Ectodermal cell (in vitro differentiated cells): ENCODE data around the gene LGALS3BP.

Experiments used
- H3K27ac ChIP-seq: 2 replicates; pipeline ENCODE4 v1.7.0; 2013; ENCODE audit warnings: mild to moderate bottlenecking, low read depth, low read length; ENCODE audit not compliant: insufficient read depth, poor library complexity, severe bottlenecking
- H3K27me3 ChIP-seq: 2 replicates; pipeline ENCODE4 v1.7.0; 2013; ENCODE audit warnings: mild to moderate bottlenecking, low read length; ENCODE audit not compliant: insufficient read depth, control insufficient read depth, poor library complexity, severe bottlenecking
- H3K36me3 ChIP-seq: one replicate; pipeline ENCODE4 v1.7.0; 2013; ENCODE audit warnings: low read length; ENCODE audit not compliant: control insufficient read depth, insufficient read depth
- H3K4me1 ChIP-seq: one replicate; pipeline ENCODE4 v1.7.0; 2013; ENCODE audit warnings: low read length; ENCODE audit not compliant: control insufficient read depth, insufficient read depth
- H3K4me3 ChIP-seq: 2 replicates; pipeline ENCODE4 v1.7.0; 2013; ENCODE audit warnings: low read depth, low read length, control low read depth; ENCODE audit not compliant: insufficient read depth
- H3K9me3 ChIP-seq: 2 replicates; pipeline ENCODE4 v1.7.0; 2013; ENCODE audit warnings: mild to moderate bottlenecking, low read length, moderate library complexity; ENCODE audit not compliant: control insufficient read depth
- WGBS, 2 experiments: methylation state at CpG; one replicate each; pipeline ENCODE4 v1.1.7; 2013; ENCODE audit warnings: missing lambda C conversion rate in 2 of 2; 5-methylcytosine and 5-hydroxymethylcytosine counted together

The LGALS3BP gene

GRCh38 chr17:78991906-78992532 is 12.3 kb upstream of the LGALS3BP start:
- Histone ChIP-seq H3K4me1 (peaks cover under 1% of the 10 kb centered on the region), H3K9me3 (no peaks in the 10 kb centered on the region), H3K27me3 (no peaks in the 10 kb centered on the region), H3K4me3 (no peak overlapping the region), H3K36me3 (peaks cover 18% of the 10 kb centered on the region), H3K27ac (no peak overlapping the region)
- 96 to 97% methylated on average over 22 of the region's 22 CpGs for WGBS, 2 experiments

GRCh38 chr17:78991017-78991738 is 11.5 kb upstream of the LGALS3BP start:
- Histone ChIP-seq H3K9me3 (no peaks in the 10 kb centered on the region), H3K36me3 (peaks cover 11% of the 10 kb centered on the region), H3K27ac (no peak overlapping the region), H3K4me1 (peaks cover 6% of the 10 kb centered on the region), H3K4me3 (no peak overlapping the region), H3K27me3 (no peaks in the 10 kb centered on the region)
- WGBS, 2 experiments: 95 to 96% methylated on average over 33 of the region's 33 CpGs

DNA sequence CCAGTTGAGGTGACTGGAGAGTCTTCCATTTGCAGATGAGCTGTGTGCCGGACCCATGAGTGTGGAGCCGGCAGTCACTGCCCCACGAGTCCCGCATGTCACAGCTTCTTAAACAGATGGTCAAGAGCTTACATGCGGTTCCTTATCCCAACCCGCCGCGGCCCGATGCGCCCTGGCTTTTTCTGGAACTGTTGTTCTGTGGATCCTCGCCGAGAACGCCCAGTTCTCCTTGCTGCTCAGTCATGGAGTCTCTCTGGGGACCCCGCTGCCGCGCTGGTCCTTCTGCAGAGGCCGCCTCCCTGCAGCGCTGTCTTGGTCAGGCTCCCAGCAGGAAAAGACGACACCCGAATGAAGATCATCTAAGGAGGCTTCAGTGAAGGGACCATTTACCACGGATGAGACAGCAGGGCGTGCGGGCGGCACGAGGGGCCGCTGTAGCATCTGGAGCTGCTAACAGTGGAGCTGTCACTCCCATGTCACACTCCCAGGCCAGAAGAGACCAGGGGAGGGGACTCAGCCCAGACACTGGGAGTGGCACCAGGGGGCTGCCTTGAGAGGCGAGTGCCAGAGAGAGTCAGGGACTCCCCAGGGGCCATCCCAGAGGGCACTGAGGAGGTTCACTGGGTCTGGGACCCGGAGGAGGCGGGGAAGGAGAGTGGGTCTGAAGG is 10.8 kb upstream of the LGALS3BP start:
- H3K4me3 ChIP-seq: no peak overlapping the region
- no peak overlapping the region for H3K27ac ChIP-seq
- no peaks in the 10 kb centered on the region for H3K27me3 ChIP-seq
- peaks cover 6% of the 10 kb centered on the region for H3K4me1 ChIP-seq
- H3K9me3 ChIP-seq: no peaks in the 10 kb centered on the region
- peaks cover 5% of the 10 kb centered on the region for H3K36me3 ChIP-seq
- 94 to 95% methylated on average over 29 of the region's 29 CpGs for WGBS, 2 experiments

DNA sequence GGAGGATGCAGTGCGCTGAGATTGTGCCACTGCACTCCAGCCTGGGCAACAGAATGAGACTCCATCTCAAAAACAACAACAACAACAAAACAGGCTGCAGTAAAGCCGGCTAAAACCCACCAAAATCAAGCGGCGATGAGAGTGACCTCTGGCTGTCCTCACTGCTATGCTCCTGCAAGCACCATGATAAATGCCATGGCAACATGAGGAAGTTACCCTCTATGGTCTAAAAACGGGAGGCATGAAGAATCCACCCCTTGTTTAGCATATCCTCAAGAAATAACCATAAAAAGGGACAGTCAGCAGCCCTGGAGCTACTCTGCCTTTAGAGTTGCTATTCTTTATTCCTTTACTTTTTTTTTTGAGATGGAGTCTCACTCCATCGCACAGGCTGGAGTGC is 8.4 kb upstream of the LGALS3BP start:
- H3K4me1 ChIP-seq: peaks cover 6% of the 10 kb centered on the region
- H3K27ac ChIP-seq: no peak overlapping the region
- 92% methylated on average over 6 of the region's 6 CpGs for WGBS, 2 experiments
- H3K27me3 ChIP-seq: no peaks in the 10 kb centered on the region
- H3K4me3 ChIP-seq: no peak overlapping the region
- no peaks in the 10 kb centered on the region for H3K9me3 ChIP-seq
- no peaks in the 10 kb centered on the region for H3K36me3 ChIP-seq

DNA sequence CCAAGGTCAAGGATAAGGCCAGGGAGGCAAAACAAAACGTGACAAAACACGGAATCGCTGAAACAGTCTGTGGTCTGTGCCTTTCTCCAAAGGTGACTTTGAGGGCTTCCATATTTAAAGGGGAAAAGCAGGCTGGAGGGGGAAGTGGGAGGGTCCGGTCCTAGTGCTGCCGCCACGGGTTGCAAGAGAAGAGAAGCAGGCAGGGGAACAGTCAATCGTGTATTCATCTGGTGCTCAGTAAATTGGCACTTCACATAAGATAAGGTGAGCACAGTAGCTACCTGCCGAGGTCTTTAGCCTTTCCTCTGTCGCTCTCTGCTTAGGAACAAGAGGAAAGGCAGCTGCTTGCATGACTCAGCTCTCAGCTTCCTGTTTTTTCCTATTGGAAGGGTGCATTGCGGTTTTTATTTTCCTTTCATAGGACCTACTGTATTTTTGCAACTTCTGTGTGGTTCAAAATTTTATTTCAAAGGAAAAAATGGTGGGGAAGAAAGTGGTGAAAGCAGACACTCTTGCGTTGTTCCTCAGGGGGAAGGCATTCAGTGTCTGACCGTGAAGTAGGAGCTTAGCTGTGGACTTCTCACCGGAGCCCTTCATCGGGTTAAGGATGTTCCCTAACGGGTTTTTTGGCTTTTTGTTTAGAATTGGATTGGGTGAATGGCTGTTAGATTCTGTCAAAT is 7.1 kb upstream of the LGALS3BP start:
- Histone ChIP-seq H3K9me3 (no peaks in the 10 kb centered on the region), H3K4me3 (no peak overlapping the region), H3K27me3 (no peaks in the 10 kb centered on the region), H3K27ac (no peak overlapping the region), H3K36me3 (no peaks in the 10 kb centered on the region), H3K4me1 (peaks cover 6% of the 10 kb centered on the region)
- 34 to 36% methylated on average over 15 of the region's 15 CpGs for WGBS, 2 experiments

- Histone ChIP-seq H3K27ac (no peak overlapping the region), H3K9me3 (no peaks in the 10 kb centered on the region), H3K27me3 (no peaks in the 10 kb centered on the region), H3K4me1 (peaks cover 6% of the 10 kb centered on the region), H3K36me3 (no peaks in the 10 kb centered on the region), H3K4me3 (no peak overlapping the region)
- 92 to 94% methylated on average over 5 to 6 of the region's 6 CpGs for WGBS, 2 experiments
These were observed 6.4 kb upstream of the LGALS3BP start for GRCh38 chr17:78986048-78986648.

- Histone ChIP-seq H3K36me3 (no peaks in the 10 kb centered on the region), H3K4me1 (peaks cover 8% of the 10 kb centered on the region), H3K27me3 (no peaks in the 10 kb centered on the region), H3K4me3 (no peak overlapping the region), H3K9me3 (no peaks in the 10 kb centered on the region), H3K27ac (no peak overlapping the region)
- WGBS, 2 experiments: 87 to 92% methylated on average over 3 to 5 of the region's 5 CpGs
These were observed 5.7 kb upstream of the LGALS3BP start for GRCh38 chr17:78985395-78985794.

- H3K27me3 ChIP-seq: no peaks in the 10 kb centered on the region
- H3K4me3 ChIP-seq: no peak overlapping the region
- no peaks in the 10 kb centered on the region for H3K9me3 ChIP-seq
- 83 to 85% methylated on average over 16 of the region's 16 CpGs for WGBS, 2 experiments
- peaks cover 9% of the 10 kb centered on the region for H3K4me1 ChIP-seq
- H3K27ac ChIP-seq: no peak overlapping the region
- no peaks in the 10 kb centered on the region for H3K36me3 ChIP-seq
These were observed 1.5 kb upstream of the LGALS3BP start for GRCh38 chr17:78981010-78981888.

- H3K27me3 ChIP-seq: no peaks in the 10 kb centered on the region
- no peaks in the 10 kb centered on the region for H3K9me3 ChIP-seq
- peaks cover 9% of the 10 kb centered on the region for H3K4me1 ChIP-seq
- no peak overlapping the region for H3K4me3 ChIP-seq
- 86 to 87% methylated on average over 8 of the region's 8 CpGs for WGBS, 2 experiments
- H3K36me3 ChIP-seq: no peaks in the 10 kb centered on the region
- H3K27ac ChIP-seq: no peak overlapping the region
These were observed 875 bp upstream of the LGALS3BP start for GRCh38 chr17:78980624-78980972.
